CD14-positive monocyte (primary cell): ENCODE data around the gene LRRIQ1. TPM values are rescaled to one million over a fixed set of nuclear protein-coding genes. Genes with fewer than 3 reads are reported as not detected.

Experiments
- DNase-seq, 3 donors: peaks; one replicate each; pipeline ENCODE4 v3.0.0-alpha.2; 2011 to 2022
- H2AFZ ChIP-seq: 2 replicates; pipeline ENCODE4 v1.6.0; 2012; ENCODE audit warnings: mild to moderate bottlenecking, low read depth, low read length, inconsistent platforms; ENCODE audit not compliant: insufficient read depth, poor library complexity, severe bottlenecking
- H3K27ac ChIP-seq, 2 donors: 1 replicate in 1 of 2; 2 replicates in 1 of 2; pipeline ENCODE4 v1.5.1; 2012 to 2013; ENCODE audit warnings: low read length in 2 of 2, control low read depth in 1 of 2, inconsistent platforms in 1 of 2, low read depth in 1 of 2, mild to moderate bottlenecking in 1 of 2
- H3K27me3 ChIP-seq, 2 donors: one replicate each; pipeline versions ENCODE4 v1.6.0 to v1.6.1; 2011 to 2013; ENCODE audit warnings: low read length in 2 of 2; ENCODE audit not compliant: control insufficient read depth in 2 of 2, insufficient read depth in 2 of 2
- H3K36me3 ChIP-seq, 2 donors: replicated peaks in 1 of 2; 1 replicate in 1 of 2; 2 replicates in 1 of 2; pipeline versions ENCODE4 v1.5.1 to v1.6.1; 2012 to 2013; ENCODE audit warnings: low read length in 2 of 2, control low read depth in 1 of 2, inconsistent platforms in 1 of 2, mild to moderate bottlenecking in 1 of 2; ENCODE audit not compliant: insufficient read depth in 2 of 2, control insufficient read depth in 1 of 2
- H3K4me1 ChIP-seq, 2 donors: 1 replicate in 1 of 2; 2 replicates in 1 of 2; pipeline versions ENCODE4 v1.5.1 to v1.6.1; 2012 to 2013; ENCODE audit warnings: low read length in 2 of 2, control low read depth in 1 of 2, inconsistent platforms in 1 of 2, mild to moderate bottlenecking in 1 of 2, moderate library complexity in 1 of 2; ENCODE audit not compliant: insufficient read depth in 2 of 2, control insufficient read depth in 1 of 2
- H3K4me2 ChIP-seq: replicated peaks from 2 replicates; pipeline ENCODE3; 2012; ENCODE audit warnings: low read length, moderate library complexity, mild to moderate bottlenecking; ENCODE audit not compliant: poor library complexity, severe bottlenecking; ENCODE audit errors: extremely low read depth
- H3K4me3 ChIP-seq, 3 experiments: fragments of 200-600 bp in 1 of 3; sonication (generic) in 1 of 3; replicated peaks in 1 of 3; 1 replicate in 2 of 3; 2 replicates in 1 of 3; pipeline ENCODE4 v1.5.1; 2011 to 2013; ENCODE audit warnings: low read length in 3 of 3, mild to moderate bottlenecking in 3 of 3, control low read depth in 2 of 3, low read depth in 2 of 3, inconsistent platforms in 1 of 3, moderate library complexity in 1 of 3
- H3K79me2 ChIP-seq: 2 replicates; pipeline ENCODE4 v1.6.0; 2012; ENCODE audit warnings: mild to moderate bottlenecking, control low read depth, inconsistent platforms, low read length, moderate library complexity; ENCODE audit not compliant: insufficient read depth
- H3K9ac ChIP-seq: 2 replicates; pipeline ENCODE4 v1.6.0; 2017; ENCODE audit warnings: low read length, mild to moderate bottlenecking; ENCODE audit not compliant: insufficient read depth, poor library complexity, severe bottlenecking
- H3K9me3 ChIP-seq, 2 donors: replicated peaks in 1 of 2; 1 replicate in 1 of 2; 2 replicates in 1 of 2; pipeline versions ENCODE4 v1.5.1 to v1.6.1; 2012 to 2013; ENCODE audit warnings: low read length in 2 of 2, control low read depth in 1 of 2; ENCODE audit not compliant: control insufficient read depth in 1 of 2, insufficient read depth in 1 of 2
- H4K20me1 ChIP-seq: 2 replicates; pipeline ENCODE4 v1.6.0; 2012; ENCODE audit warnings: mild to moderate bottlenecking, low read length, control low read depth, moderate library complexity; ENCODE audit not compliant: insufficient read depth
- H3K27ac Mint-ChIP-seq, 7 donors: one replicate each; pipeline ENCODE4 v1.8.0; 2020; ENCODE audit warnings: mild to moderate bottlenecking in 7 of 7, mixed read lengths in 7 of 7, moderate library complexity in 6 of 7, inconsistent platforms in 2 of 7
- H3K27me3 Mint-ChIP-seq, 3 donors: one replicate each; pipeline ENCODE4 v1.8.0; 2021 to 2022; ENCODE audit warnings: low read depth in 3 of 3, mild to moderate bottlenecking in 3 of 3, mixed read lengths in 3 of 3, moderate library complexity in 3 of 3, inconsistent platforms in 1 of 3
- H3K36me3 Mint-ChIP-seq, 2 donors: one replicate each; pipeline ENCODE4 v1.8.0; 2020; ENCODE audit warnings: mixed read lengths in 2 of 2, inconsistent platforms in 1 of 2, mild to moderate bottlenecking in 1 of 2
- H3K4me1 Mint-ChIP-seq: one replicate; pipeline ENCODE4 v1.8.0; 2020; ENCODE audit warnings: mild to moderate bottlenecking, mixed read lengths
- H3K4me3 Mint-ChIP-seq, 2 donors: one replicate each; pipeline ENCODE4 v1.8.0; 2020; ENCODE audit warnings: mild to moderate bottlenecking in 2 of 2, mixed read lengths in 2 of 2, moderate library complexity in 1 of 2
- H3K9me3 Mint-ChIP-seq, 7 donors: one replicate each; pipeline ENCODE4 v1.8.0; 2020 to 2022; ENCODE audit warnings: mixed read lengths in 7 of 7, mild to moderate bottlenecking in 6 of 7, moderate library complexity in 6 of 7, inconsistent platforms in 2 of 7
- WGBS: methylation state at CpG from one replicate; pipeline ENCODE4 v1.1.5; 2013; ENCODE audit warnings: missing lambda C conversion rate; ENCODE audit not compliant: insufficient coverage; 5-methylcytosine and 5-hydroxymethylcytosine counted together
- intact Hi-C, 2 donors: fragments of 100-400 bp; cut with micrococcal nuclease; formaldehyde crosslinking; loops; one replicate each; pipeline versions ENCODE4 v1.15.0 to v1.15.1; 2023
- polyA plus RNA-seq, 3 donors: library from polyadenylated mRNA; depleted of rRNA in 1 of 3; unstranded in 2 of 3; stranded (reverse) in 1 of 3; fragments of 300-500 nt in 2 of 3; fragments of >200 nt in 1 of 3; fragmentation: Illumina TruSeq in 2 of 3; gene quantifications; 1 replicate in 2 of 3; 2 replicates in 1 of 3; pipeline ENCODE4 v1.2.3, GENCODE V29; 2012 to 2021
- TF ChIP-seq, protein P1 (sequence below): fragments of 200-600 bp; IDR thresholded peaks from one replicate; pipeline ENCODE4 v1.8.0; 2022; ENCODE audit warnings: antibody characterized with exemption, mild to moderate bottlenecking

The LRRIQ1 gene
- polyA plus RNA-seq, 3 donors: not detected

DNA sequence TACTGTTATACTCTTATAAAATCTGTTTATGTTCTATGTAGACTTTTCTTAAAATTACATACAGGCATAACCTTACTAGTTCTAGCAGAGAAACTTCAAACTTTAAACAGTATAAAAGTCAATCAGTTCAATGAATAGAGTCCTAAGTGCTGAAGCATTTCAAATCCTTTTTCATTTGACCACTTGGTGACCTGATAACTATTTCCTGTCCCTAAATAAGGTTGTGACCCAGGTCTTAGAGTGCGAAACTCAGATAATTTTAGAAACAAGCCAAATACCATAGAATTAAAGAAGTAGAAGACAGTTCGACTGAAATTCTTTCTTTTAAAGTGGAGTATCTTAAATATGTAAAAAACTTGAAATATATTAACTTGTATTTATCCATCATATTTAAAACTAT is 147.7 kb downstream of the LRRIQ1 start:
- Histone ChIP-seq H3K36me3 (no peaks in the 10 kb centered on the region), H3K9me3 (no peaks in the 10 kb centered on the region), H3K27me3 (no peaks in the 10 kb centered on the region), H3K4me3 (no peak overlapping the region), H2AFZ (no peak overlapping the region), H4K20me1 (no peaks in the 10 kb centered on the region), H3K79me2 (no peaks in the 10 kb centered on the region), H3K4me1 (no peaks in the 10 kb centered on the region), H3K27ac (no peak overlapping the region), H3K4me2 (no peak overlapping the region), H3K9ac (no peak overlapping the region)
- Mint-ChIP-seq H3K27ac (no peak overlapping the region), H3K4me3 (no peak overlapping the region), H3K27me3 (no peaks in the 10 kb centered on the region), H3K4me1 (no peaks in the 10 kb centered on the region), H3K36me3 (no peaks in the 10 kb centered on the region), H3K9me3 (no peaks in the 10 kb centered on the region)
- intact Hi-C loops: no loop called here
- TF ChIP-seq, protein P1, sequence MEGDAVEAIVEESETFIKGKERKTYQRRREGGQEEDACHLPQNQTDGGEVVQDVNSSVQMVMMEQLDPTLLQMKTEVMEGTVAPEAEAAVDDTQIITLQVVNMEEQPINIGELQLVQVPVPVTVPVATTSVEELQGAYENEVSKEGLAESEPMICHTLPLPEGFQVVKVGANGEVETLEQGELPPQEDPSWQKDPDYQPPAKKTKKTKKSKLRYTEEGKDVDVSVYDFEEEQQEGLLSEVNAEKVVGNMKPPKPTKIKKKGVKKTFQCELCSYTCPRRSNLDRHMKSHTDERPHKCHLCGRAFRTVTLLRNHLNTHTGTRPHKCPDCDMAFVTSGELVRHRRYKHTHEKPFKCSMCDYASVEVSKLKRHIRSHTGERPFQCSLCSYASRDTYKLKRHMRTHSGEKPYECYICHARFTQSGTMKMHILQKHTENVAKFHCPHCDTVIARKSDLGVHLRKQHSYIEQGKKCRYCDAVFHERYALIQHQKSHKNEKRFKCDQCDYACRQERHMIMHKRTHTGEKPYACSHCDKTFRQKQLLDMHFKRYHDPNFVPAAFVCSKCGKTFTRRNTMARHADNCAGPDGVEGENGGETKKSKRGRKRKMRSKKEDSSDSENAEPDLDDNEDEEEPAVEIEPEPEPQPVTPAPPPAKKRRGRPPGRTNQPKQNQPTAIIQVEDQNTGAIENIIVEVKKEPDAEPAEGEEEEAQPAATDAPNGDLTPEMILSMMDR: no peak
- WGBS: no CpG with 5 or more reads among the region's 2 CpGs
- no peak for DNase-seq

DNA sequence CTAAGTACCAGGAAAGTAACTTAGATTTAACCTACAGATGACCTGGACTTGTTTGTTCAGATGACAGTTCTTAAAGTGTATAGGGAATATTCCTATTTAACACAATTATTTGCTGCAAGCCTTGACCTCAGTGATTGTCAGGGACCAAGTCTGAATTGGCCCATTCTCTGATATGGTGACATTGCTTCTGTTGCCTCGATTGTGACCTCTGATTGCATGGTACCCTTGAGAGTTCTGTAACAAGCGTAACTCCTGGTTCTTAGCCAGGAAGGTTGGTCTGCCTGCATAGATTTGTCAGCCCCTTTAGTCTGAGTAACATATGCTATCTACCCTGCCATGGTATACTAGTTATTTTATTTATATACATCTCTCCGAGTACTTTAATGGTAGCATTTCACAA is 150.1 kb downstream of the LRRIQ1 start:
- H3K4me1 Mint-ChIP-seq: no peaks in the 10 kb centered on the region
- no peak overlapping the region for H3K4me3 Mint-ChIP-seq
- intact Hi-C loops: no loop called here
- no peak overlapping the region for H3K27ac ChIP-seq
- H3K27me3 ChIP-seq: no peaks in the 10 kb centered on the region
- no peaks in the 10 kb centered on the region for H3K9me3 ChIP-seq
- no peak overlapping the region for H3K4me3 ChIP-seq
- no peak overlapping the region for H3K27ac Mint-ChIP-seq
- H2AFZ ChIP-seq: no peak overlapping the region
- no peaks in the 10 kb centered on the region for H3K4me1 ChIP-seq
- 77% methylated on average over 1 of the region's 3 CpGs for WGBS
- no peak overlapping the region for H3K9ac ChIP-seq
- H3K9me3 Mint-ChIP-seq: no peaks in the 10 kb centered on the region
- H3K36me3 ChIP-seq: no peaks in the 10 kb centered on the region
- H3K4me2 ChIP-seq: no peak overlapping the region
- no peaks in the 10 kb centered on the region for H3K36me3 Mint-ChIP-seq
- H3K27me3 Mint-ChIP-seq: no peaks in the 10 kb centered on the region
- TF ChIP-seq, protein P1: no peak
- DNase-seq: no peak
- H3K79me2 ChIP-seq: no peaks in the 10 kb centered on the region
- H4K20me1 ChIP-seq: no peaks in the 10 kb centered on the region
